ENCODE measurements around the gene PRKCSH. TPM values are rescaled to one million over a fixed set of nuclear protein-coding genes. Genes with fewer than 3 reads are reported as not detected.

The PRKCSH gene
- total RNA-seq, 1 donor from 2014 or later, result 79.1 TPM

GRCh38 chr19:11499890-11500420 is 64.5 kb downstream of the PRKCSH start:
- DNase-seq (ENCODE audit: extremely low spot score in 2 of 2), result no peak
- H3K9me3 ChIP-seq, result no peaks in the 10 kb centered on the region
- no peaks in the 10 kb centered on the region for H3K27me3 ChIP-seq
- no peak overlapping the region for H3K27ac ChIP-seq
- no peak for TF ChIP-seq CTCF (IDR thresholded peaks at IDR 0.05)
- TF ChIP-seq POLR2A (IDR thresholded peaks at IDR 0.05), result no peak
- TF ChIP-seq POLR2AphosphoS5 (IDR thresholded peaks at IDR 0.05; ENCODE audit: insufficient read depth in 1 of 2, low read depth in 1 of 2), result no peak
- H3K4me1 ChIP-seq, result peaks cover 4% of the 10 kb centered on the region
- intact Hi-C loops (cut with DNase I), result no loop called here
- peaks cover 0 to 12% of the 10 kb centered on the region in 2 donors for H3K36me3 ChIP-seq
- H3K4me3 ChIP-seq, result no peak overlapping the region

Small RNAs within 50 kb of the gene (microRNA-seq; reads per million reads assigned to microRNA genes)
- gene MIR7974 (ENCODE audit: borderline number of aligned reads, borderline replicate concordance), result not detected

Small RNAs within 50 kb of the gene (small RNA-seq; reads per million reads assigned to genes)
- 0.43 reads per million for gene MIR7974
- not detected for gene RF00019

Other genes starting within 250 kb of the PRKCSH start
- gene KANK2, start 238.1 kb upstream of the PRKCSH start, total RNA-seq, result 486 TPM
- not detected for gene ANGPTL8, start 196.0 kb upstream of the PRKCSH start, total RNA-seq
- gene DOCK6, start 173.1 kb upstream of the PRKCSH start, total RNA-seq, result 65.8 TPM
- not detected for gene TSPAN16, start 139.5 kb upstream of the PRKCSH start, total RNA-seq
- 33.9 TPM for gene RAB3D, start 96.0 kb upstream of the PRKCSH start, total RNA-seq
- gene TMEM205, start 89.4 kb upstream of the PRKCSH start, total RNA-seq, result 173 TPM
- 24.1 TPM for gene CCDC159, start 89.1 kb upstream of the PRKCSH start, total RNA-seq
- 16.5 TPM for gene PLPPR2, start 80.2 kb upstream of the PRKCSH start, total RNA-seq
- 1.5 TPM for gene SWSAP1, start 61.0 kb upstream of the PRKCSH start, total RNA-seq
- 14.5 TPM for gene EPOR, start 51.3 kb upstream of the PRKCSH start, total RNA-seq
- 19.6 TPM for gene RGL3, start 16.3 kb upstream of the PRKCSH start, total RNA-seq
- gene ODAD3, start 514 bp upstream of the PRKCSH start, total RNA-seq, result not detected
- gene ELAVL3, start 45.4 kb downstream of the PRKCSH start, total RNA-seq, result 1.2 TPM
- 12.5 TPM for gene ZNF653, start 70.2 kb downstream of the PRKCSH start, total RNA-seq
- gene ECSIT, start 93.5 kb downstream of the PRKCSH start, total RNA-seq, result 49.6 TPM
- gene CNN1, start 103.2 kb downstream of the PRKCSH start, total RNA-seq, result 276 TPM
- gene ELOF1, start 123.6 kb downstream of the PRKCSH start, total RNA-seq, result 28.0 TPM
- 6.1 TPM for gene ACP5, start 142.0 kb downstream of the PRKCSH start, total RNA-seq
- gene ZNF627, start 161.8 kb downstream of the PRKCSH start, total RNA-seq, result 7.1 TPM

Measured in vagina (tissue), 2 donors.